Fibroblast of the aortic adventitia (primary cell): Measurements from ENCODE around the gene CYB561. TPM values are rescaled to one million over a fixed set of nuclear protein-coding genes. Genes with fewer than 3 reads are reported as not detected.

ENCODE experiments used
- DNase-seq: peaks from one replicate; pipeline ENCODE4 v3.0.0-alpha.2; 2010; ENCODE audit warnings: low read depth
- H3K4me3 ChIP-seq: 2 replicates; pipeline ENCODE4 v1.5.1; 2011; ENCODE audit warnings: low read depth, mild to moderate bottlenecking, control low read depth, low read length, moderate library complexity
- total RNA-seq: library from RNA; depleted of rRNA; stranded (reverse); fragments of >200 nt; gene quantifications from 2 replicates; pipeline ENCODE4 v1.2.3, GENCODE V29; 2012; ENCODE audit warnings: low replicate concordance
- TF ChIP-seq, protein P1 (sequence below): IDR thresholded peaks from 2 replicates; pipeline ENCODE4 v1.5.1; 2011; ENCODE audit warnings: mild to moderate bottlenecking, low read length, control low read depth, inconsistent platforms; ENCODE audit not compliant: insufficient read depth

CYB561 gene
- total RNA-seq, 1 donor: 29.5 TPM

DNA sequence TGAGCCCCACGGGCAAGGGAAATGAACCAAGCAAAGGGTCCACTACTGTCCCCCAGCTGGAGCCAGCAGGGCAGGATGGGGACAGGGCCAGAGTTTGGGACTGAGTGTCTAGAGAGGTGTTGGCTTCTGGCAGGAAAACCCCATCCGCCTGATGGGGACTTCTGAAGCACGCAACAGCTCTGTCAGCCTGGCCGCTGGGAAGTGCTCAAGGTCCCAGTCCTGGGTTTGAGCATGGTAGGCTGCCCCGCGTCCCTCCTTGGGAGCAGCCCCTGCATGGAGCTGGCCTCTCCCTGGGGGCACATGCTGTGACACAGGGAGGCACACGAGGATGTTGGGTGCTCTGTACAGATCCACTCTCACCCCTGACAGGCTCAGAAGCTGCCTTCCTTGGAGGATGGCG lies 45.3 kb upstream of the CYB561 start:
- TF ChIP-seq, protein P1, sequence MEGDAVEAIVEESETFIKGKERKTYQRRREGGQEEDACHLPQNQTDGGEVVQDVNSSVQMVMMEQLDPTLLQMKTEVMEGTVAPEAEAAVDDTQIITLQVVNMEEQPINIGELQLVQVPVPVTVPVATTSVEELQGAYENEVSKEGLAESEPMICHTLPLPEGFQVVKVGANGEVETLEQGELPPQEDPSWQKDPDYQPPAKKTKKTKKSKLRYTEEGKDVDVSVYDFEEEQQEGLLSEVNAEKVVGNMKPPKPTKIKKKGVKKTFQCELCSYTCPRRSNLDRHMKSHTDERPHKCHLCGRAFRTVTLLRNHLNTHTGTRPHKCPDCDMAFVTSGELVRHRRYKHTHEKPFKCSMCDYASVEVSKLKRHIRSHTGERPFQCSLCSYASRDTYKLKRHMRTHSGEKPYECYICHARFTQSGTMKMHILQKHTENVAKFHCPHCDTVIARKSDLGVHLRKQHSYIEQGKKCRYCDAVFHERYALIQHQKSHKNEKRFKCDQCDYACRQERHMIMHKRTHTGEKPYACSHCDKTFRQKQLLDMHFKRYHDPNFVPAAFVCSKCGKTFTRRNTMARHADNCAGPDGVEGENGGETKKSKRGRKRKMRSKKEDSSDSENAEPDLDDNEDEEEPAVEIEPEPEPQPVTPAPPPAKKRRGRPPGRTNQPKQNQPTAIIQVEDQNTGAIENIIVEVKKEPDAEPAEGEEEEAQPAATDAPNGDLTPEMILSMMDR: no peak
- no peak for DNase-seq

DNA sequence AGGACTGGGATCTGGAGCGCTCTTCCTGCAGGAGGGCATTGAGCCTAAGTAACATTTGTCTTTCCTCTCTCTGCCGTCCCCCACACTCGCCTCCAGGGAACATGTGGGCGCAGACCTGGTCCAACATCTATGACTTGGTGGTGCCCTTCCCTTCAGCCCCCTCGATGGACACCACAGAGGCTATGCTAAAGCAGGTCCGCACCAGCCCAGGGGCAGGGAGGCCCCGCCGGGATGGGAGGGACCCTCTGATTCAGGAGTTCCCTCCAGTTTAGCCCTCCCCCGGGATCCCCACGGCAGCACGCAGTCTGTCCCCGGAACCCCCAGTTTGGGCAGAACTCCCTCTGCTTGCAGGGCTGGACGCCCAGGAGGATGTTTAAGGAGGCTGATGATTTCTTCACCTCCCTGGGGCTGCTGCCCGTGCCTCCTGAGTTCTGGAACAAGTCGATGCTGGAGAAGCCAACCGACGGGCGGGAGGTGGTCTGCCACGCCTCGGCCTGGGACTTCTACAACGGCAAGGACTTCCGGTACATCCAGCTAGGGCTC lies 44.8 kb upstream of the CYB561 start:
- no peak overlapping the region for H3K4me3 ChIP-seq
- DNase-seq: no peak
- TF ChIP-seq, protein P1: no peak

More for the DNA sequence above, 45.3 kb upstream of the CYB561 start:
- H3K4me3 ChIP-seq: no peak overlapping the region

DNA sequence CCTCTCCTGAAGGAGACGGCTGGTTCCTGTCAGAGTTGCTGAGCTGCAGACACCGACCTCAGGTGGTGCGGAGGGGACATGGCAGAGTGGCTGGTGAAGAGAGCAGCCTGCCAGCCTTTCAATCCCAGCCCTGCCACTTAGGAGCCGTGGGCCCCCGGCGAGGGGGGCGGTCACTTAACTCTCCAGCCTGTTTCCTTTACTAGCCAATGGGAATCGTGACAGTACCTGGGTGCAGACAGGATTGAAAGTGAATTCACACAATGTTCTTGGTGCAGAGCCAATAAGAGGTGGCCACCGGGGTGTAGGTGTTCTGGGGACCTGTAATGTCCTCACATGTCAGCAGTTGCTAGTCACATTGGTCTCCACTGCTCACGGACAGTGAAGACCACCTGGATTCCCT lies 44.2 kb upstream of the CYB561 start:
- TF ChIP-seq, protein P1: no peak
- H3K4me3 ChIP-seq: no peak overlapping the region
- DNase-seq: no peak

DNA sequence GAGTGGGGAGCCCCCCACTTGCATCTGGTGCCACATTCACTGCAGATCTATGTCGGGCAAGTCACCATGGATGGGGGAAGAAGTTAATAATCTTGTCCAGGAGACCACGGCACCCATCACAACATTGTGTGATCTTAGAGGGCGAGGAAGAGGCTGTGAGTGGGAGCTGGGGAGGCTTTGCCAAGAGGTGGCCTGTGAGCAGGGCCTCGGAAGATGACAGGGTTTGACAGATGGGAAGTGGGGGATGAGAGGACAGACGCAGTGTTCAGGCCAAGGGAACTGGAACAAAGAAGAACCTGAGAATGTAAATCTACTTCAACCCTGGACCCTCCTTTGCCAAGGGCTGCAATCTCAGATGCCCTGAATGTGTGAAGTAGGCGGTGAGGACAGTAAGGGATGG lies 43.2 kb upstream of the CYB561 start:
- no peak overlapping the region for H3K4me3 ChIP-seq
- no peak for DNase-seq
- TF ChIP-seq, protein P1: no peak

DNA sequence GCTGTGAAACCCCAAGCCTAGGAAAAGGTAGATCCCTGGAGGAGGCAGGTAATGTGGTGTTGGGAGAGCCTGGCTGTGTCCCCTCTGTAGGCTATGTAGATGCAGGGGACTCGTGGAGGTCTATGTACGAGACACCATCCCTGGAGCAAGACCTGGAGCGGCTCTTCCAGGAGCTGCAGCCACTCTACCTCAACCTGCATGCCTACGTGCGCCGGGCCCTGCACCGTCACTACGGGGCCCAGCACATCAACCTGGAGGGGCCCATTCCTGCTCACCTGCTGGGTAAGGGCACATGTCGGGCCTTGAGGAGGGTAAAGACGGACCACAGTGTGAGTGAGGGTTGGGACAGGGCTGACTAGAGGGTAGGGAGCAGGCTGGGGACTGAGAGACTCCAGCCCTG lies 42.7 kb upstream of the CYB561 start:
- no peak overlapping the region for H3K4me3 ChIP-seq
- no peak for DNase-seq
- TF ChIP-seq, protein P1: no peak

DNA sequence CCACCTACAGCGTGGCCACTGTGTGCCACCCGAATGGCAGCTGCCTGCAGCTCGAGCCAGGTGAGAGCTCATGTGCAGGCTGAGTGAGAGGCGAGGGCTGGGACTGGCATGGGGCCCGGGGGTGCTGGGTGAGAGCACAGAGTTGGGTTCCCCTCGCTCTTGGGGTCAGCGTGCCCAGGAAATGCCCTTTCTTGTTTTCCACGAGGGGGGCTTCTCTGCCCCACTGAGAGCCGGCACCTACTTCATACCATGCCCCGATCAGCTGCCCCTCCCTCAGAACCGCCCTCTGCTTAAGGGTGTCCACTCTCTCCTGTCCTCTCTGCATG lies 40.9 kb upstream of the CYB561 start:
- no peak for DNase-seq
- no peak overlapping the region for H3K4me3 ChIP-seq
- TF ChIP-seq, protein P1: no peak

DNA sequence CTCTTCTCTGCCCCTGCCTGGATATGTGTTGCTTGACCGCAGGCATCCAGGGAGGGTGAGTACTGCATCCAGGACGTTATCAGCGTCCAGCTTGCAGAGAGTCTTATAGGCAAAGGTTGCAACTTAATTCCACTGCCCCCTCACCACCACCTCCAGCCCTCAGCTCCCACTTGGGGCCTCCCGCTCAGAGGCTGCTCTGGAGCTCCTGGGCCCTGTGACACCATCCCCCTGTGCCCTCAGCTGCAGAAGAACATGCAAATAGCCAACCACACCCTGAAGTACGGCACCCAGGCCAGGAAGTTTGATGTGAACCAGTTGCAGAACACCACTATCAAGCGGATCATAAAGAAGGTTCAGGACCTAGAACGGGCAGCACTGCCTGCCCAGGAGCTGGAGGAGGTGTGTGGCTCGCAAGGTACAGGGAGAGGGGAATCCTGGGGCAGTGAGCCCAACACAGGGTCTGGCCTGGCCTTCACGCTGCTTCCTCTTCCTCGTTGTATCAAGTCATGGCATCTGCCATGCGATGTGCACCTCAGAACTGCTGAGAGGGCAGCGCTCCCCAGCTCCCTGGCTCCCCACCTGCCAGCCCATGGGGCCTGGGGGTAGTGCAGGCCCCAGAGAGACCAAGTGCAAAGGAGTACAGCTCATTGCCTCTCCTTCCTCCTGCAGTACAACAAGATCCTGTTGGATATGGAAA lies 40.4 kb upstream of the CYB561 start:
- TF ChIP-seq, protein P1: no peak
- no peak overlapping the region for H3K4me3 ChIP-seq
- no peak for DNase-seq
